IMR-90 (cell line): ENCODE measurements around the gene DPEP3. TPM values are rescaled to one million over a fixed set of nuclear protein-coding genes. Genes with fewer than 3 reads are reported as not detected.

Experiments used
- ATAC-seq: fragments of 200-7000 bp; cut with Tn5 transposase; 2 replicates; pipeline ENCODE4 v1.9.1; 2020; ENCODE audit warnings: low read depth, mild to moderate bottlenecking, moderate library complexity
- BruUV-seq: library from RNA; stranded (reverse); fragments of 400-500 nt; replicated peaks from 2 replicates; lab custom pipeline; 2021; lab: Mats Ljungman, UMichigan
- CTCF ChIA-PET: fragments of 300-600 bp; formaldehyde crosslinking; extraction: SDS; loops from one replicate; lab custom pipeline; 2021; ENCODE audit warnings: antibody characterized with exemption; lab: Yijun Ruan, JAX
- POLR2A ChIA-PET: fragments of 300-600 bp; sonication (Branson Sonifier 250); formaldehyde crosslinking; loops from one replicate; lab custom pipeline; 2022; ENCODE audit warnings: antibody characterized with exemption; ENCODE audit not compliant: unreplicated experiment; lab: Charles Lee
- DNase-seq: peaks from one replicate; pipeline ENCODE4 v3.0.0; 2013
- H2AFZ ChIP-seq: replicated peaks from 2 replicates; pipeline ENCODE3; 2013; ENCODE audit warnings: low read length, mild to moderate bottlenecking; ENCODE audit not compliant: poor library complexity
- H2AK5ac ChIP-seq: 2 replicates; pipeline ENCODE4 v1.6.1; 2013; ENCODE audit warnings: low read depth, low read length, inconsistent platforms
- H2AK9ac ChIP-seq: replicated peaks from 2 replicates; pipeline ENCODE3; 2013; ENCODE audit warnings: mild to moderate bottlenecking, low read depth, low read length, moderate library complexity; ENCODE audit not compliant: poor library complexity
- H2BK120ac ChIP-seq: 2 replicates; pipeline ENCODE4 v1.6.1; 2013; ENCODE audit warnings: low read depth, low read length, inconsistent platforms
- H2BK15ac ChIP-seq: 3 replicates; pipeline ENCODE4 v1.6.1; 2013; ENCODE audit warnings: low read depth, low read length, inconsistent platforms
- H2BK20ac ChIP-seq: 2 replicates; pipeline ENCODE4 v1.6.1; 2013; ENCODE audit warnings: low read depth, mild to moderate bottlenecking, inconsistent platforms, low read length, moderate library complexity
- H2BK5ac ChIP-seq: 2 replicates; pipeline ENCODE4 v1.6.1; 2013; ENCODE audit warnings: mild to moderate bottlenecking, low read depth, low read length, inconsistent platforms; ENCODE audit not compliant: poor library complexity, severe bottlenecking
- H3K14ac ChIP-seq: replicated peaks from 2 replicates; pipeline ENCODE4 v1.6.1; 2013; ENCODE audit warnings: low read depth, low read length, inconsistent platforms
- H3K18ac ChIP-seq: 2 replicates; pipeline ENCODE4 v1.6.1; 2013; ENCODE audit warnings: low read depth, low read length, control low read depth
- H3K23ac ChIP-seq: 2 replicates; pipeline ENCODE4 v1.6.1; 2013; ENCODE audit warnings: low read depth, low read length, inconsistent platforms
- H3K27ac ChIP-seq: 2 replicates; pipeline ENCODE4 v1.5.1; 2013; ENCODE audit warnings: mild to moderate bottlenecking, control low read depth, low read length; ENCODE audit not compliant: insufficient read depth
- H3K27me3 ChIP-seq: 2 replicates; pipeline ENCODE4 v1.6.1; 2013; ENCODE audit warnings: low read length; ENCODE audit not compliant: control insufficient read depth, insufficient read depth
- H3K36me3 ChIP-seq: 2 replicates; pipeline ENCODE4 v1.6.1; 2013; ENCODE audit warnings: low read length, mixed read lengths; ENCODE audit not compliant: control insufficient read depth, insufficient read depth
- H3K4ac ChIP-seq: 2 replicates; pipeline ENCODE4 v1.6.1; 2013; ENCODE audit warnings: low read depth, low read length, inconsistent platforms
- H3K4me1 ChIP-seq: 2 replicates; pipeline ENCODE4 v1.6.1; 2013; ENCODE audit warnings: low read length, mixed read lengths; ENCODE audit not compliant: control insufficient read depth, insufficient read depth
- H3K4me2 ChIP-seq: 2 replicates; pipeline ENCODE4 v1.6.1; 2013; ENCODE audit warnings: low read depth, mild to moderate bottlenecking, control low read depth, low read length, moderate library complexity
- H3K4me3 ChIP-seq: 2 replicates; pipeline ENCODE4 v1.5.1; 2013; ENCODE audit warnings: low read depth, mild to moderate bottlenecking, control low read depth, low read length, moderate library complexity; ENCODE audit not compliant: insufficient read depth
- H3K56ac ChIP-seq: 2 replicates; pipeline ENCODE4 v1.6.1; 2013; ENCODE audit warnings: low read length, inconsistent platforms; ENCODE audit not compliant: insufficient read depth; ENCODE audit errors: extremely low read depth
- H3K79me1 ChIP-seq, 2 experiments: 2 replicates each; pipeline ENCODE4 v1.6.1; 2013; ENCODE audit warnings: low read length in 2 of 2, inconsistent platforms in 1 of 2, low read depth in 1 of 2
- H3K9ac ChIP-seq: 2 replicates; pipeline ENCODE4 v1.6.1; 2013; ENCODE audit warnings: low read depth, low read length, control low read depth
- H3K9me1 ChIP-seq: 2 replicates; pipeline ENCODE4 v1.6.1; 2013; ENCODE audit warnings: low read length, inconsistent platforms; ENCODE audit not compliant: insufficient read depth
- H3K9me3 ChIP-seq: 2 replicates; pipeline ENCODE4 v1.6.1; 2013; ENCODE audit warnings: low read length; ENCODE audit not compliant: control insufficient read depth, insufficient read depth
- H4K20me1 ChIP-seq: 2 replicates; pipeline ENCODE4 v1.6.1; 2013; ENCODE audit warnings: low read length, inconsistent platforms; ENCODE audit not compliant: insufficient read depth
- H4K5ac ChIP-seq: 2 replicates; pipeline ENCODE4 v1.6.1; 2013; ENCODE audit warnings: mild to moderate bottlenecking, low read depth, low read length, control low read depth
- H4K8ac ChIP-seq, 2 experiments: 2 replicates each; pipeline ENCODE4 v1.6.1; 2013; ENCODE audit warnings: low read depth in 2 of 2, low read length in 2 of 2, control low read depth in 1 of 2, inconsistent platforms in 1 of 2
- H4K91ac ChIP-seq: 2 replicates; pipeline ENCODE4 v1.6.1; 2013; ENCODE audit warnings: low read depth, low read length, inconsistent platforms; ENCODE audit not compliant: insufficient read depth
- CEBPB ChIP-seq: IDR thresholded peaks from 2 replicates; pipeline ENCODE4 v1.6.1; 2012; ENCODE audit warnings: low read depth, low read length, improper control_type of control experiment
- RAD21 ChIP-seq: IDR thresholded peaks from 2 replicates; pipeline ENCODE4 v1.6.1; 2012; ENCODE audit warnings: low read length, improper control_type of control experiment
- RCOR1 ChIP-seq: IDR thresholded peaks from 2 replicates; pipeline ENCODE4 v1.6.1; 2012; ENCODE audit warnings: mild to moderate bottlenecking, low read length, improper control_type of control experiment; ENCODE audit not compliant: insufficient replicate concordance
- RFX5 ChIP-seq: IDR thresholded peaks from 2 replicates; pipeline ENCODE4 v1.8.0; 2012; ENCODE audit warnings: low read depth, mild to moderate bottlenecking, low read length, moderate library complexity
- SMC3 ChIP-seq: fragments of 150-350 bp; IDR thresholded peaks from 2 replicates; pipeline ENCODE4 v1.6.1; 2016; ENCODE audit warnings: low read depth, mild to moderate bottlenecking, antibody characterized with exemption, low read length, moderate library complexity
- WGBS, 2 experiments: methylation state at CpG; one replicate each; pipeline versions ENCODE4 v1.1.5 to v1.1.7; 2013; ENCODE audit warnings: missing lambda C conversion rate in 2 of 2; ENCODE audit not compliant: insufficient read length in 1 of 2; ENCODE audit errors: extremely low coverage in 2 of 2; 5-methylcytosine and 5-hydroxymethylcytosine counted together
- dilution Hi-C: fragments of 300-500 bp; cut with HindIII; formaldehyde crosslinking; loops from one replicate; pipeline ENCODE4 v1.14.3; 2018; ENCODE audit warnings: low sequenced_read_pairs; ENCODE audit not compliant: unreplicated experiment
- in situ Hi-C: fragments of 300-500 bp; cut with MboI; formaldehyde crosslinking; loops from 3 replicates; pipeline ENCODE4 v1.14.3; 2019; ENCODE audit warnings: low sequenced_read_pairs, inconsistent platforms, mixed read lengths
- intact Hi-C: fragments of 100-400 bp; cut with micrococcal nuclease; formaldehyde crosslinking; loops from 2 replicates; pipeline ENCODE4 v1.10.0; 2022
- polyA plus RNA-seq, 3 experiments: library from polyadenylated mRNA; depleted of rRNA; stranded (reverse); fragments of >200 nt; gene quantifications; 2 replicates each; pipeline ENCODE4 v1.2.3, GENCODE V29; 2012; ENCODE audit warnings: low replicate concordance in 1 of 3
- total RNA-seq: library from RNA; depleted of rRNA; stranded (reverse); fragments of >200 nt; gene quantifications from 2 replicates; pipeline ENCODE4 v1.2.3, GENCODE V29; 2012
- TF ChIP-seq, protein P1 (sequence below): conservative IDR thresholded peaks from 2 replicates; pipeline ENCODE4 v1.5.1; 2012; ENCODE audit warnings: mild to moderate bottlenecking, low read depth, low read length, improper control_type of control experiment

DPEP3 gene
- total and polyA plus RNA-seq, 2 of the 4 experiments (the other 2 are of a cell fraction) = not detected

DNA sequence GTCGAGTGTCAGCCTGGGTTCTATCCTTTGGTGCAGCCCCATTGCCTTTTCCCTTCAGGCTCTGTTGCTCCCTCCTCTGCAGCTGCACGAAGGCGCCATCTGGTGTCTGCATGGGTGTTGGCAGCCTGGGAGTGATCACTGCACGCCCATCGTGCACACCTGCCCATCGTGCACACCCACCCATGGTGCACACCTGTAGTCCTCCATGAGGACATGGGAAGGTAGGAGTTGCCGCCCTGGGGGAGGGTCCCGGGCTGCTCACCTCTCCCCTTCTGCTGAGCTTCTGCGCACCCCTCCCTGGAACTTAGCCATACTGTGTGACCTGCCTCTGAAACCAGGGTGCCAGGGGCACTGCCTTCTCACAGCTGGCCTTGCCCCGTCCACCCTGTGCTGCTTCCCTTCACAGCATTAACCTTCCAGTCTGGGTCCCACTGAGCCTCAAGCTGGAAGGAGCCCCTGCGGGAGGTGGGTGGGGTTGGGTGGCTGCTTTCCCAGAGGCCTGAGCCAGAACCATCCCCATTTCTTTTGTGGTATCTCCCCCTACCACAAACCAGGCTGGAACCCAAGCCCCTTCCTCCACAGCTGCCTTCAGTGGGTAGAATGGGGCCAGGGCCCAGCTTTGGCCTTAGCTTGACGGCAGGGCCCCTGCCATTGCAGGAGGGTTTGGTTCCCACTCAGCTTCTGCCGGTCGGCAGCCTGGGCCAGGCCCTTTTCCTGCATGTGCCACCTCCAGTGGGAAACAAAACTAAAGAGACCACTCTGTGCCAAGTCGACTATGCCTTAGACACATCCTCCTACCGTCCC, 51.5 kb downstream of the DPEP3 start:
- Histone ChIP-seq H2BK15ac (no peak overlapping the region), H3K36me3 (peaks cover 27% of the 10 kb centered on the region), H3K23ac (no peak overlapping the region), H2AK9ac (peak overlapping the region; percentile 87), H3K18ac (no peak overlapping the region), H4K20me1 (peaks cover 34% of the 10 kb centered on the region), H3K14ac (no peak overlapping the region), H3K27ac (no peak overlapping the region), H3K4ac (no peak overlapping the region), H3K9me3 (no peaks in the 10 kb centered on the region), H3K27me3 (no peaks in the 10 kb centered on the region), H3K79me1 (peaks cover 5 to 22% of the 10 kb centered on the region in 2 experiments; a peak in 2 of 4 replicates), H4K8ac (no peak overlapping the region), H3K4me3 (no peak overlapping the region), H2AK5ac (no peak overlapping the region), H3K9me1 (no peaks in the 10 kb centered on the region), H3K4me2 (no peak overlapping the region), H2BK5ac (no peak overlapping the region), H3K56ac (no peak overlapping the region), H3K9ac (no peak overlapping the region), H4K91ac (no peak overlapping the region), H2BK120ac (no peak overlapping the region), H2BK20ac (no peak overlapping the region), H3K4me1 (no peaks in the 10 kb centered on the region), H4K5ac (no peak overlapping the region), H2AFZ (peak overlapping the region; percentile 86)
- dilution Hi-C loops = no loop called here
- 0% methylated on average over 1 of the region's 16 CpGs; no CpG with 5 or more reads in 1 of the 2 experiments for WGBS, 2 experiments
- in situ Hi-C loops = loop anchor here (5.0 to 25.0 kb wide), 3 partner anchors 116 to 391 kb away; partner anchors contain the start of gene RIPOR1
- ChIA-PET POLR2A (interaction anchor here (0.5 kb wide), 1 partner anchor 109 kb away, joined by 3 read pairs; no protein-coding TSS in a partner anchor), CTCF (interaction anchor here (0.6 to 1.0 kb wide), 3 partner anchors 26 to 246 kb away, joined by 3 read pairs; no protein-coding TSS in a partner anchor)
- peak; percentile 94 for TF ChIP-seq RAD21
- TF ChIP-seq SMC3 = peak; percentile 91
- no peak for TF ChIP-seq RFX5
- no peak for TF ChIP-seq CEBPB
- TF ChIP-seq, protein P1, sequence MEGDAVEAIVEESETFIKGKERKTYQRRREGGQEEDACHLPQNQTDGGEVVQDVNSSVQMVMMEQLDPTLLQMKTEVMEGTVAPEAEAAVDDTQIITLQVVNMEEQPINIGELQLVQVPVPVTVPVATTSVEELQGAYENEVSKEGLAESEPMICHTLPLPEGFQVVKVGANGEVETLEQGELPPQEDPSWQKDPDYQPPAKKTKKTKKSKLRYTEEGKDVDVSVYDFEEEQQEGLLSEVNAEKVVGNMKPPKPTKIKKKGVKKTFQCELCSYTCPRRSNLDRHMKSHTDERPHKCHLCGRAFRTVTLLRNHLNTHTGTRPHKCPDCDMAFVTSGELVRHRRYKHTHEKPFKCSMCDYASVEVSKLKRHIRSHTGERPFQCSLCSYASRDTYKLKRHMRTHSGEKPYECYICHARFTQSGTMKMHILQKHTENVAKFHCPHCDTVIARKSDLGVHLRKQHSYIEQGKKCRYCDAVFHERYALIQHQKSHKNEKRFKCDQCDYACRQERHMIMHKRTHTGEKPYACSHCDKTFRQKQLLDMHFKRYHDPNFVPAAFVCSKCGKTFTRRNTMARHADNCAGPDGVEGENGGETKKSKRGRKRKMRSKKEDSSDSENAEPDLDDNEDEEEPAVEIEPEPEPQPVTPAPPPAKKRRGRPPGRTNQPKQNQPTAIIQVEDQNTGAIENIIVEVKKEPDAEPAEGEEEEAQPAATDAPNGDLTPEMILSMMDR = peak; percentile 87
- TF ChIP-seq RCOR1 = no peak
- peak; percentile 43 for DNase-seq
- intact Hi-C loops = loop anchor here (1.0 to 2.0 kb wide), 5 partner anchors 45 to 407 kb away; partner anchors contain the start of gene THAP11
- ATAC-seq = peak; percentile 92
- TSS peak; percentile 26 for BruUV-seq
